Kidney (tissue), 14 donors: ENCODE measurements around the gene SMG5. TPM values are rescaled to one million over a fixed set of nuclear protein-coding genes. Genes with fewer than 3 reads are reported as not detected.

Experiments used
- DNase-seq, 5 donors: peaks; one replicate each; pipeline ENCODE4 v3.0.0-alpha.2; 2013 to 2020
- FAIRE-seq: peaks from 2 replicates; lab custom pipeline; 2012; peaks lifted over from hg19 to GRCh38; lab: Jason Lieb, UNC
- H3K27ac ChIP-seq, 2 donors: one replicate each; pipeline ENCODE4 v1.7.0; 2013; ENCODE audit warnings: low read depth in 2 of 2, low read length in 2 of 2, inconsistent platforms in 1 of 2
- H3K27me3 ChIP-seq: one replicate; pipeline ENCODE4 v1.7.1; 2013; ENCODE audit warnings: low read length, inconsistent platforms; ENCODE audit not compliant: control insufficient read depth, insufficient read depth
- H3K36me3 ChIP-seq, 3 donors: one replicate each; pipeline versions ENCODE4 v1.7.0 to v1.7.1; 2013; ENCODE audit warnings: low read length in 3 of 3, control low read depth in 1 of 3, inconsistent platforms in 1 of 3; ENCODE audit not compliant: insufficient read depth in 3 of 3, control insufficient read depth in 2 of 3
- H3K4me1 ChIP-seq, 3 donors: one replicate each; pipeline versions ENCODE4 v1.7.0 to v1.7.1; 2013; ENCODE audit warnings: low read length in 3 of 3, inconsistent platforms in 1 of 3, low read depth in 1 of 3; ENCODE audit not compliant: control insufficient read depth in 2 of 3, insufficient read depth in 2 of 3
- H3K4me3 ChIP-seq, 3 donors: one replicate each; pipeline versions ENCODE4 v1.7.0 to v1.8.1; 2013; ENCODE audit warnings: low read length in 3 of 3, control low read depth in 1 of 3, inconsistent platforms in 1 of 3
- H3K9ac ChIP-seq, 3 donors: one replicate each; pipeline versions ENCODE4 v1.7.0 to v1.7.1; 2013; ENCODE audit warnings: low read length in 3 of 3, control low read depth in 1 of 3, inconsistent platforms in 1 of 3
- H3K9me3 ChIP-seq, 3 donors: one replicate each; pipeline versions ENCODE4 v1.7.0 to v1.7.1; 2013; ENCODE audit warnings: low read length in 3 of 3, control low read depth in 1 of 3, inconsistent platforms in 1 of 3; ENCODE audit not compliant: control insufficient read depth in 2 of 3, insufficient read depth in 1 of 3
- intact Hi-C: fragments of 100-400 bp; cut with DNase I; formaldehyde crosslinking; loops from one replicate; pipeline ENCODE4 v1.11.1; 2022
- polyA plus RNA-seq: library from polyadenylated mRNA; stranded (reverse); fragments of 350-450 nt; fragmentation: Illumina TruSeq; extraction: RNeasy Lipid Tissue Mini Kit (QIAGEN cat#74804); gene quantifications from one replicate; pipeline ENCODE4 v1.2.3, GENCODE V29; 2014; ENCODE audit warnings: low read depth, low replicate concordance; ENCODE audit not compliant: insufficient read depth
- total RNA-seq: library from RNA; stranded (reverse); fragmentation: NEBNext Ultra II Directional; extraction: Animal tissue kit (Norgen Biotek cat#: 25700); gene quantifications from one replicate; pipeline ENCODE4 v1.2.1, GENCODE V29; 2021
- TF ChIP-seq, protein P1 (sequence below): IDR thresholded peaks from 3 replicates; pipeline ENCODE4 v1.5.1; 2012; ENCODE audit warnings: mild to moderate bottlenecking, moderate library complexity, borderline replicate concordance; ENCODE audit not compliant: insufficient read depth; ENCODE audit errors: extremely low read depth
- donor health status: control.
- donor health status: control.
- donor health status: control.
- donor health status: control.
- donor health status: control.
- donor health status: DM: yes; HTN: yes; CAD: no.
- donor health status: Normal renal cell carcinoma (clear cell type).

The SMG5 gene
- total and polyA plus RNA-seq, 2 donors from 2014 or later = 46.1 to 69.5 TPM

DNA sequence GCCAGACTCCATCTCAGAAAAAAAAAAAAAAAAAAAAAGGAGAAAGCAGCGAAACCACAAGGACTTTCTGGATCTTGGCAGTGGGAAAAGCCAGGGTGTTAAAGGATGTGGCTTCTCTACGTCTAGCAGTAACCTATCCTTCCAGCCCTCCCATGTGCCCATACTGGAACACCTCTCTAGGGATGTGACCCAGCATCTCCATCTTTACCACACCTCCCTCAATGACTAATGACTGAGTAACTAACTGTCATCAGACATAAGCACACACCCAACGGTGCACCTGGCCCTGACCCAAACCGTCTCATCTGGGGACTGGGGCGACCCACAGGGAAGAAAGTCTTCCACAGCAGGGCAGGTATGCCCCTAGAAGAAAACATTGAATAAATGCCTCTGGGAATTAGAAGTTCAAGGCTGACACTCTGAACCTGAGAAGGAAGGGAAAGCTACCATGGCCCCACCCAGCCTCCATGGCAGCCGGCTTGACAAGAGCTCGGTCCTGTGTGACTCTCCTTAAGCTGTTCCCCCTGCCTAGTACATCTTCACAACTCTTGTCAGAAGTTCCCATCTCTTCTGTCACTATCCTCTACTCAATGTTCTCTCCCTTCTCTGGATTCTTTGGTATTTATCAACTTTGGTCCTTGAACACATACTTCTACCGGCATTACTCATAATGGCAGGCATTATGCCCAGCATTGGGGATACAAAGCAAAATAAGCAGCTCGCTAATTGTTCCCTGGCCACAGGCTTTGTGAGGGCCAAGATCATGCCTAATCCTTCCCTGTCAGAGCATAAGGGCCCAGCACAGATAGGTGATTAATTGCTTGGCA lies 20.0 kb downstream of the SMG5 start:
- H3K36me3 ChIP-seq = peaks cover 4 to 77% (median 62%) of the 10 kb centered on the region in 3 donors
- no peak overlapping the region for H3K4me3 ChIP-seq
- H3K9me3 ChIP-seq = no peaks in the 10 kb centered on the region
- TF ChIP-seq, protein P1, sequence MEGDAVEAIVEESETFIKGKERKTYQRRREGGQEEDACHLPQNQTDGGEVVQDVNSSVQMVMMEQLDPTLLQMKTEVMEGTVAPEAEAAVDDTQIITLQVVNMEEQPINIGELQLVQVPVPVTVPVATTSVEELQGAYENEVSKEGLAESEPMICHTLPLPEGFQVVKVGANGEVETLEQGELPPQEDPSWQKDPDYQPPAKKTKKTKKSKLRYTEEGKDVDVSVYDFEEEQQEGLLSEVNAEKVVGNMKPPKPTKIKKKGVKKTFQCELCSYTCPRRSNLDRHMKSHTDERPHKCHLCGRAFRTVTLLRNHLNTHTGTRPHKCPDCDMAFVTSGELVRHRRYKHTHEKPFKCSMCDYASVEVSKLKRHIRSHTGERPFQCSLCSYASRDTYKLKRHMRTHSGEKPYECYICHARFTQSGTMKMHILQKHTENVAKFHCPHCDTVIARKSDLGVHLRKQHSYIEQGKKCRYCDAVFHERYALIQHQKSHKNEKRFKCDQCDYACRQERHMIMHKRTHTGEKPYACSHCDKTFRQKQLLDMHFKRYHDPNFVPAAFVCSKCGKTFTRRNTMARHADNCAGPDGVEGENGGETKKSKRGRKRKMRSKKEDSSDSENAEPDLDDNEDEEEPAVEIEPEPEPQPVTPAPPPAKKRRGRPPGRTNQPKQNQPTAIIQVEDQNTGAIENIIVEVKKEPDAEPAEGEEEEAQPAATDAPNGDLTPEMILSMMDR = no peak
- no peak overlapping the region for H3K9ac ChIP-seq
- no peak overlapping the region for H3K27ac ChIP-seq
- DNase-seq (no peak), FAIRE-seq (no peak)
- intact Hi-C loops = no loop called here
- H3K4me1 ChIP-seq = no peaks in the 10 kb centered on the region
- no peaks in the 10 kb centered on the region for H3K27me3 ChIP-seq

DNA sequence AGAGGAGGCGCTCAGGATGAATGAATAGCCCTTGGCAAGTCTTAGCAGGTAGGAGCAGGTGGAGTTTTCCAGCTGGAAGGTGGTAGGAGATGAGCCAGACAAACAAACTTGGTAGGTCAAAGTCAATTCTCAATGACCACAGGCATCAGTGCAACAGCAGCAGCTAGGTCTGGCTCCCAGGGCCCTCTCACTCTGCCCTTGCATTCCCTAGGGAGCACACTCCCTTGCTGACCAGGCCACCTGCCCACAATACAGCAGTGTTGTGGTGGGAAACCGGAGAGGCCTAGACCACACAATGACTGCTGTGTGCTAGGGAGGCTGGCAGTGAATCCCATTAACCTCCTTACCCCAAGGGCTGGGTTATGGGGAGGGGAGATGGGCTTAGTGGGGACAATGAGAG lies 21.7 kb downstream of the SMG5 start:
- no peaks in the 10 kb centered on the region for H3K27me3 ChIP-seq
- TF ChIP-seq, protein P1 = no peak
- no peak overlapping the region for H3K9ac ChIP-seq
- peaks cover 0 to 71% (median 55%) of the 10 kb centered on the region in 3 donors for H3K36me3 ChIP-seq
- H3K4me3 ChIP-seq = no peak overlapping the region
- no peaks in the 10 kb centered on the region for H3K4me1 ChIP-seq
- H3K27ac ChIP-seq = no peak overlapping the region
- no peaks in the 10 kb centered on the region for H3K9me3 ChIP-seq
- FAIRE-seq = no peak
- intact Hi-C loops = no loop called here
- DNase-seq = no peak

DNA sequence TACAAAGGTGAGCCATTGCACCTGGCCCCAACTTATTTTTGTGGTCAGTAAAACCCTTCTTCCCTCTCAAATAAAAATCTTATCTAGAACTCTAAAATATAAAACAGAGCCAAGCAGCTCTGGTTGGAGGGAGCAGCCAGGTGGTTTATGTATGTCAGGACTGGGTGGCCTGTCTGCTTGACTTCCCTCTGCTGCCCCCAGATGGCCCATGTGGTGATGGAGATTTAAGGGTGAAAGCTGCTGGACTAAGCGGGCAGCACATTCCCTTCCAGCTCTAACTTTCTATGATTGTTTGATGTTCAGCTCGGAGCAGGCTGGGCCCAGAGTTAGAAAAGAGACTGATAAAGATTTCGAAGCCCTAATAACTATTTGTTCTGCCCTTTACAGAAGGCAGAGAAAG lies 22.8 kb downstream of the SMG5 start:
- no peak overlapping the region for H3K27ac ChIP-seq
- H3K9ac ChIP-seq = no peak overlapping the region
- no peaks in the 10 kb centered on the region for H3K9me3 ChIP-seq
- no peaks in the 10 kb centered on the region for H3K27me3 ChIP-seq
- peaks cover 0 to 63% (median 50%) of the 10 kb centered on the region in 3 donors for H3K36me3 ChIP-seq
- FAIRE-seq = no peak
- no peaks in the 10 kb centered on the region for H3K4me1 ChIP-seq
- peak in 2 of 5 donors; percentile 4 to 48 for DNase-seq
- TF ChIP-seq, protein P1 = no peak
- intact Hi-C loops = no loop called here
- no peak overlapping the region for H3K4me3 ChIP-seq
